Fibroblast of lung (primary cell): ENCODE measurements around the gene SHC1. TPM values are rescaled to one million over a fixed set of nuclear protein-coding genes. Genes with fewer than 3 reads are reported as not detected.

ENCODE experiments used
- DNase-seq, 2 donors: peaks; one replicate each; pipeline versions ENCODE4 v3.0.0 to v3.0.0-alpha.2; 2010; ENCODE audit warnings: low read depth in 2 of 2
- H2AFZ ChIP-seq: 2 replicates; pipeline ENCODE4 v1.5.1; 2012; ENCODE audit warnings: low read length, control low read depth, inconsistent platforms
- H3K27ac ChIP-seq: 2 replicates; pipeline ENCODE4 v1.5.1; 2011; ENCODE audit warnings: low read length, control low read depth; ENCODE audit not compliant: insufficient read depth
- H3K27me3 ChIP-seq: 2 replicates; pipeline ENCODE4 v1.5.1; 2011; ENCODE audit warnings: mild to moderate bottlenecking, low read length; ENCODE audit not compliant: control insufficient read depth, insufficient read depth
- H3K36me3 ChIP-seq: 2 replicates; pipeline ENCODE4 v1.5.1; 2011; ENCODE audit warnings: low read length; ENCODE audit not compliant: control insufficient read depth, insufficient read depth
- H3K4me1 ChIP-seq: 2 replicates; pipeline ENCODE4 v1.5.1; 2011; ENCODE audit warnings: low read length; ENCODE audit not compliant: control insufficient read depth, insufficient read depth; ENCODE audit errors: extremely low read depth
- H3K4me2 ChIP-seq: 2 replicates; pipeline ENCODE4 v1.5.1; 2011; ENCODE audit warnings: low read length, control low read depth; ENCODE audit not compliant: insufficient read depth; ENCODE audit errors: extremely low read depth
- H3K4me3 ChIP-seq, 4 experiments: fragments of 200-600 bp in 1 of 4; sonication (generic) in 1 of 4; replicated peaks in 1 of 4; 2 replicates each; pipeline ENCODE4 v1.5.1; 2011 to 2016; ENCODE audit warnings: low read length in 4 of 4, low read depth in 3 of 4, mild to moderate bottlenecking in 3 of 4, control low read depth in 2 of 4, inconsistent platforms in 1 of 4, mixed read lengths in 1 of 4; ENCODE audit not compliant: insufficient read depth in 1 of 4; ENCODE audit errors: control extremely low read depth in 1 of 4
- H3K79me2 ChIP-seq: 2 replicates; pipeline ENCODE4 v1.5.1; 2012; ENCODE audit warnings: mild to moderate bottlenecking, low read length, inconsistent platforms; ENCODE audit not compliant: control insufficient read depth, insufficient read depth
- H3K9ac ChIP-seq: 2 replicates; pipeline ENCODE4 v1.5.1; 2011; ENCODE audit warnings: mild to moderate bottlenecking, low read length, control low read depth; ENCODE audit not compliant: insufficient read depth
- H3K9me3 ChIP-seq: 2 replicates; pipeline ENCODE4 v1.5.1; 2012; ENCODE audit warnings: low read depth, low read length; ENCODE audit not compliant: control insufficient read depth, insufficient read depth
- H4K20me1 ChIP-seq: 2 replicates; pipeline ENCODE4 v1.5.1; 2011; ENCODE audit warnings: low read length; ENCODE audit not compliant: control insufficient read depth, insufficient read depth; ENCODE audit errors: extremely low read depth
- CTCF ChIP-seq, 2 donors: IDR thresholded peaks in 1 of 2; conservative IDR thresholded peaks in 1 of 2; 1 replicate in 1 of 2; 2 replicates in 1 of 2; pipeline ENCODE4 v1.5.1; 2011 to 2012; ENCODE audit warnings: low read length in 2 of 2, control low read depth in 1 of 2, inconsistent platforms in 1 of 2, low read depth in 1 of 2, mild to moderate bottlenecking in 1 of 2
- EZH2 ChIP-seq: IDR thresholded peaks from 2 replicates; pipeline ENCODE4 v1.5.1; 2012; ENCODE audit warnings: low read length, control low read depth, mild to moderate bottlenecking; ENCODE audit errors: missing control alignments
- polyA plus RNA-seq, 2 donors: library from polyadenylated mRNA; depleted of rRNA in 1 of 2; stranded (reverse) in 1 of 2; unstranded in 1 of 2; fragments of >200 nt; gene quantifications; 2 replicates each; pipeline ENCODE4 v1.2.1, GENCODE V29; 2011 to 2012; ENCODE audit warnings: missing spikeins in 1 of 2
- total RNA-seq: library from RNA; depleted of rRNA; stranded (reverse); fragments of >200 nt; gene quantifications from 2 replicates; pipeline ENCODE4 v1.2.1, GENCODE V29; 2014

Gene SHC1
- total and polyA plus RNA-seq, 2 donors (not counting 1 experiment from before 2014, with no cell fraction given), result 245 to 277 TPM

GRCh38 chr1:154937085-154937987 lies 33.2 kb downstream of the SHC1 start:
- H3K27me3 ChIP-seq, result no peaks in the 10 kb centered on the region
- peaks cover 3% of the 10 kb centered on the region for H3K4me1 ChIP-seq
- peak; percentile 96 to 98 for DNase-seq
- H3K4me3 ChIP-seq, result peak overlapping the region; percentile 76 to 95 (median 88)
- peaks cover 2% of the 10 kb centered on the region for H3K79me2 ChIP-seq
- no peaks in the 10 kb centered on the region for H3K36me3 ChIP-seq
- peak overlapping the region; percentile 100 for H3K9ac ChIP-seq
- H3K9me3 ChIP-seq, result no peaks in the 10 kb centered on the region
- peak overlapping the region; percentile 100 for H3K27ac ChIP-seq
- H3K4me2 ChIP-seq, result peak overlapping the region; percentile 90
- TF ChIP-seq EZH2 (no peak), CTCF (conservative IDR thresholded peaks at IDR 0.05 in 1 of 2, IDR thresholded peaks at IDR 0.05 in 1 of 2; ENCODE audit: low read depth in 1 of 2, low read length in 2 of 2) (peak; percentile 21 to 35)
- H4K20me1 ChIP-seq, result no peaks in the 10 kb centered on the region
- peak overlapping the region; percentile 98 for H2AFZ ChIP-seq

GRCh38 chr1:154936555-154937084 lies 33.9 kb downstream of the SHC1 start, which contains the start of gene PMVK:
Gene PMVK, minus strand, starts transcription at chr1:154936719. Its CDS starts 34 bp downstream, at chr1:154936685.
- Histone ChIP-seq H3K27ac (peak within 1 kb of the TSS; percentile 100), H3K4me3 (peak within 1 kb of the TSS; percentile 76 to 95 (median 88)), H3K36me3 (no peaks in the 10 kb centered on the region), H3K4me2 (peak within 1 kb of the TSS; percentile 90), H3K79me2 (peaks cover 2% of the 10 kb centered on the region), H3K27me3 (no peaks in the 10 kb centered on the region), H3K4me1 (peaks cover 3% of the 10 kb centered on the region), H3K9me3 (no peaks in the 10 kb centered on the region), H3K9ac (peak within 1 kb of the TSS; percentile 100), H4K20me1 (no peaks in the 10 kb centered on the region), H2AFZ (peak within 1 kb of the TSS; percentile 98)
- DNase-seq, result peak; percentile 96 to 98
- TF ChIP-seq EZH2 (no peak), CTCF (conservative IDR thresholded peaks at IDR 0.05 in 1 of 2, IDR thresholded peaks at IDR 0.05 in 1 of 2; ENCODE audit: low read depth in 1 of 2, low read length in 2 of 2) (peak; percentile 15 to 35)
